ES-I3 (cell line): Measurements from ENCODE around the gene CLEC2B.

Experiments used
- H3K36me3 ChIP-seq: 2 replicates; pipeline ENCODE4 v1.6.1; 2013; ENCODE audit warnings: mild to moderate bottlenecking, low read length, control low read depth, moderate library complexity; ENCODE audit not compliant: insufficient read depth
- H3K4me1 ChIP-seq: 2 replicates; pipeline ENCODE4 v1.6.1; 2013; ENCODE audit warnings: mild to moderate bottlenecking, control low read depth, low read length; ENCODE audit not compliant: insufficient read depth
- H3K9ac ChIP-seq: 2 replicates; pipeline ENCODE4 v1.6.1; 2013; ENCODE audit warnings: low read depth, mild to moderate bottlenecking, low read length, moderate library complexity
- H3K9me3 ChIP-seq: 2 replicates; pipeline ENCODE4 v1.6.1; 2013; ENCODE audit warnings: mild to moderate bottlenecking, low read length, moderate library complexity; ENCODE audit not compliant: control insufficient read depth, insufficient read depth

Gene CLEC2B

GRCh38 chr12:9809338-9809737 lies 59.8 kb downstream of the CLEC2B start:
- Histone ChIP-seq H3K9ac (no peak overlapping the region), H3K4me1 (no peaks in the 10 kb centered on the region), H3K9me3 (no peaks in the 10 kb centered on the region), H3K36me3 (no peaks in the 10 kb centered on the region)

GRCh38 chr12:9808504-9808903 lies 60.6 kb downstream of the CLEC2B start:
- Histone ChIP-seq H3K4me1 (no peaks in the 10 kb centered on the region), H3K9ac (no peak overlapping the region), H3K9me3 (no peaks in the 10 kb centered on the region), H3K36me3 (no peaks in the 10 kb centered on the region)

- Histone ChIP-seq H3K36me3 (no peaks in the 10 kb centered on the region), H3K9ac (no peak overlapping the region), H3K4me1 (no peaks in the 10 kb centered on the region), H3K9me3 (no peaks in the 10 kb centered on the region)
Observed at GRCh38 chr12:9806714-9807113, 62.4 kb downstream of the CLEC2B start.

- H3K4me1 ChIP-seq = no peaks in the 10 kb centered on the region
- H3K9me3 ChIP-seq = no peaks in the 10 kb centered on the region
- no peak overlapping the region for H3K9ac ChIP-seq
- H3K36me3 ChIP-seq = no peaks in the 10 kb centered on the region
Observed at GRCh38 chr12:9805883-9806282, 63.3 kb downstream of the CLEC2B start.
